SK-N-SH (cell line): ENCODE data around the gene TMTC2.

ENCODE experiments used
- CTCF ChIP-seq: fragments of 200-600 bp; sonication (generic); IDR thresholded peaks from 2 replicates; pipeline ENCODE4 v1.6.1; 2017; ENCODE audit warnings: antibody characterized with exemption, mild to moderate bottlenecking, moderate library complexity
- FOXJ3 ChIP-seq: sonication (generic); formaldehyde crosslinking; IDR thresholded peaks from 2 replicates; pipeline ENCODE4 v1.5.1; 2020; ENCODE audit warnings: mild to moderate bottlenecking, missing genetic modification reagents
- FOXM1 ChIP-seq: IDR thresholded peaks from 2 replicates; pipeline ENCODE4 v1.4.0; 2012; ENCODE audit warnings: low read depth, mild to moderate bottlenecking
- POLR2AphosphoS5 ChIP-seq: IDR thresholded peaks from 2 replicates; pipeline ENCODE4 v1.6.1; 2012; ENCODE audit warnings: low read depth, low read length
- REST ChIP-seq: IDR thresholded peaks from 2 replicates; pipeline ENCODE4 v1.6.1; 2012; ENCODE audit warnings: mild to moderate bottlenecking, low read depth, low read length, moderate library complexity
- RXRA ChIP-seq: IDR thresholded peaks from 2 replicates; pipeline ENCODE4 v1.4.0; 2012; ENCODE audit warnings: low read depth, mild to moderate bottlenecking, borderline replicate concordance
- SIN3A ChIP-seq: IDR thresholded peaks from 2 replicates; pipeline ENCODE4 v1.6.1; 2012; ENCODE audit warnings: low read depth, mild to moderate bottlenecking, low read length, moderate library complexity, borderline replicate concordance
- YY1 ChIP-seq: IDR thresholded peaks from 2 replicates; pipeline ENCODE4 v1.4.0; 2012; ENCODE audit warnings: low read depth, mild to moderate bottlenecking
- TF ChIP-seq, protein P1 (sequence below): IDR thresholded peaks from 2 replicates; pipeline ENCODE4 v1.4.0; 2012; ENCODE audit warnings: low read depth, borderline replicate concordance
- TF ChIP-seq, protein P2 (sequence below): IDR thresholded peaks from 2 replicates; pipeline ENCODE4 v1.4.0; 2012; ENCODE audit warnings: low read depth

- TF ChIP-seq CTCF (no peak), REST (no peak), YY1 (no peak), SIN3A (no peak), RXRA (no peak), FOXJ3 (CRISPR knock-in tag) (no peak), FOXM1 (no peak), POLR2AphosphoS5 (no peak)
- TF ChIP-seq, protein P1, sequence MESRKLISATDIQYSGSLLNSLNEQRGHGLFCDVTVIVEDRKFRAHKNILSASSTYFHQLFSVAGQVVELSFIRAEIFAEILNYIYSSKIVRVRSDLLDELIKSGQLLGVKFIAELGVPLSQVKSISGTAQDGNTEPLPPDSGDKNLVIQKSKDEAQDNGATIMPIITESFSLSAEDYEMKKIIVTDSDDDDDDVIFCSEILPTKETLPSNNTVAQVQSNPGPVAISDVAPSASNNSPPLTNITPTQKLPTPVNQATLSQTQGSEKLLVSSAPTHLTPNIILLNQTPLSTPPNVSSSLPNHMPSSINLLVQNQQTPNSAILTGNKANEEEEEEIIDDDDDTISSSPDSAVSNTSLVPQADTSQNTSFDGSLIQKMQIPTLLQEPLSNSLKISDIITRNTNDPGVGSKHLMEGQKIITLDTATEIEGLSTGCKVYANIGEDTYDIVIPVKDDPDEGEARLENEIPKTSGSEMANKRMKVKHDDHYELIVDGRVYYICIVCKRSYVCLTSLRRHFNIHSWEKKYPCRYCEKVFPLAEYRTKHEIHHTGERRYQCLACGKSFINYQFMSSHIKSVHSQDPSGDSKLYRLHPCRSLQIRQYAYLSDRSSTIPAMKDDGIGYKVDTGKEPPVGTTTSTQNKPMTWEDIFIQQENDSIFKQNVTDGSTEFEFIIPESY = no peak
- TF ChIP-seq, protein P2, sequence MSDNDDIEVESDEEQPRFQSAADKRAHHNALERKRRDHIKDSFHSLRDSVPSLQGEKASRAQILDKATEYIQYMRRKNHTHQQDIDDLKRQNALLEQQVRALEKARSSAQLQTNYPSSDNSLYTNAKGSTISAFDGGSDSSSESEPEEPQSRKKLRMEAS = no peak
Observed at GRCh38 chr12:82691513-82691912, 4.8 kb downstream of the TMTC2 start.
